OCI-LY7 (cell line): ENCODE data around the gene SLC22A14.

Source experiments
- CTCF ChIP-seq: fragments of 200-600 bp; sonication (generic); conservative IDR thresholded peaks from 2 replicates; pipeline ENCODE4 v1.5.1; 2014; ENCODE audit warnings: mild to moderate bottlenecking, antibody characterized with exemption, low read length, moderate library complexity, mixed read lengths
- EZH2phosphoT487 ChIP-seq: fragments of 200-600 bp; sonication (generic); IDR thresholded peaks from 2 replicates; pipeline ENCODE4 v1.6.1; 2018; ENCODE audit warnings: low read depth, borderline replicate concordance, mild to moderate bottlenecking, mixed run types, antibody characterized with exemption, low read length, moderate library complexity, mixed read lengths

- TF ChIP-seq CTCF (no peak), EZH2phosphoT487 (no peak)
Observed at GRCh38 chr3:38315488-38316230, 33.6 kb downstream of the SLC22A14 start.
